Cardiac muscle cell (in vitro differentiated cells and primary cell): Measurements from ENCODE around the gene DTNA. TPM values are rescaled to one million over a fixed set of nuclear protein-coding genes. Genes with fewer than 3 reads are reported as not detected.

ENCODE experiments used
- DNase-seq, 2 donors: peaks; one replicate each; pipeline versions ENCODE4 v3.0.0 to v3.0.0-alpha.2; 2010 to 2017; ENCODE audit warnings: low read depth in 1 of 2, low spot score in 1 of 2
- H3K27ac ChIP-seq: fragments of 200-600 bp; sonication (generic); 2 replicates; pipeline ENCODE4 v1.5.1; 2016
- H3K27me3 ChIP-seq: fragments of 200-600 bp; sonication (generic); 2 replicates; pipeline ENCODE4 v1.6.0; 2016; ENCODE audit warnings: control low read depth
- H3K36me3 ChIP-seq: fragments of 200-600 bp; sonication (generic); 2 replicates; pipeline ENCODE4 v1.5.1; 2016; ENCODE audit warnings: control low read depth
- H3K4me1 ChIP-seq: fragments of 200-600 bp; sonication (generic); 2 replicates; pipeline ENCODE4 v1.8.1; 2017; ENCODE audit warnings: low read depth, mild to moderate bottlenecking, mixed run types
- H3K4me3 ChIP-seq: fragments of 200-600 bp; sonication (generic); 2 replicates; pipeline ENCODE4 v1.5.1; 2016; ENCODE audit warnings: mild to moderate bottlenecking
- H3K9me3 ChIP-seq: fragments of 200-600 bp; sonication (generic); 2 replicates; pipeline ENCODE4 v1.5.1; 2017; ENCODE audit warnings: low read depth, mild to moderate bottlenecking, control low read depth
- polyA plus RNA-seq: library from polyadenylated mRNA; unstranded; fragments of >200 nt; fragmentation: Nextera tagmentation; extraction: Ambion mirVana; gene quantifications from 2 replicates; pipeline ENCODE4 v1.2.1, GENCODE V29; 2016
- total RNA-seq: library from RNA; depleted of rRNA; stranded (reverse); fragments of >200 nt; gene quantifications from 2 replicates; pipeline ENCODE4 v1.2.3, GENCODE V29; 2016
- TF ChIP-seq, protein P1 (sequence below): IDR thresholded peaks from 2 replicates; pipeline ENCODE4 v1.5.1; 2012; ENCODE audit warnings: low read depth, mild to moderate bottlenecking, low read length

Gene DTNA
- total and polyA plus RNA-seq, 2 experiments from 2014 or later = 19.6 to 34.6 TPM

DNA sequence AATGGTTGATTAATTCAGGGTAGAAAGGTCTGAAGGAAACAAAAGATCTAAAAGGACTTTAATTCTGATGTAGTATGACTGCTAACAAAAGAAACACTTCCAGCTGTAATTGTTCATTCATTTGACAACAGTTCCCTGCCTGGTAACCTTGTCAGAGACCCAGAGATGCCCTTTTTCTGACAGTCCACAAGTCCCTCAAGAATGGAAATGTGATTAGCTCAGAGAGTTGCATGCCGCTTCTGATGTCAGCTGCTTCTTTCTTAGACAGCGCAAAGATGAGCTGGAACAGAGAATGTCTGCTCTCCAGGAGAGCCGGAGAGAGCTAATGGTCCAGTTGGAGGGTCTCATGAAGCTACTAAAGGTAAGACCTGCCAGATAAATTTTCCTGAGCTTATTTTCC lies 153.6 kb downstream of the DTNA start:
- TF ChIP-seq, protein P1, sequence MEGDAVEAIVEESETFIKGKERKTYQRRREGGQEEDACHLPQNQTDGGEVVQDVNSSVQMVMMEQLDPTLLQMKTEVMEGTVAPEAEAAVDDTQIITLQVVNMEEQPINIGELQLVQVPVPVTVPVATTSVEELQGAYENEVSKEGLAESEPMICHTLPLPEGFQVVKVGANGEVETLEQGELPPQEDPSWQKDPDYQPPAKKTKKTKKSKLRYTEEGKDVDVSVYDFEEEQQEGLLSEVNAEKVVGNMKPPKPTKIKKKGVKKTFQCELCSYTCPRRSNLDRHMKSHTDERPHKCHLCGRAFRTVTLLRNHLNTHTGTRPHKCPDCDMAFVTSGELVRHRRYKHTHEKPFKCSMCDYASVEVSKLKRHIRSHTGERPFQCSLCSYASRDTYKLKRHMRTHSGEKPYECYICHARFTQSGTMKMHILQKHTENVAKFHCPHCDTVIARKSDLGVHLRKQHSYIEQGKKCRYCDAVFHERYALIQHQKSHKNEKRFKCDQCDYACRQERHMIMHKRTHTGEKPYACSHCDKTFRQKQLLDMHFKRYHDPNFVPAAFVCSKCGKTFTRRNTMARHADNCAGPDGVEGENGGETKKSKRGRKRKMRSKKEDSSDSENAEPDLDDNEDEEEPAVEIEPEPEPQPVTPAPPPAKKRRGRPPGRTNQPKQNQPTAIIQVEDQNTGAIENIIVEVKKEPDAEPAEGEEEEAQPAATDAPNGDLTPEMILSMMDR = no peak
- no peak overlapping the region for H3K4me3 ChIP-seq
- H3K36me3 ChIP-seq = no peaks in the 10 kb centered on the region
- H3K4me1 ChIP-seq = no peaks in the 10 kb centered on the region
- H3K27me3 ChIP-seq = no peaks in the 10 kb centered on the region
- no peak overlapping the region for H3K27ac ChIP-seq
- no peaks in the 10 kb centered on the region for H3K9me3 ChIP-seq
- DNase-seq = no peak

DNA sequence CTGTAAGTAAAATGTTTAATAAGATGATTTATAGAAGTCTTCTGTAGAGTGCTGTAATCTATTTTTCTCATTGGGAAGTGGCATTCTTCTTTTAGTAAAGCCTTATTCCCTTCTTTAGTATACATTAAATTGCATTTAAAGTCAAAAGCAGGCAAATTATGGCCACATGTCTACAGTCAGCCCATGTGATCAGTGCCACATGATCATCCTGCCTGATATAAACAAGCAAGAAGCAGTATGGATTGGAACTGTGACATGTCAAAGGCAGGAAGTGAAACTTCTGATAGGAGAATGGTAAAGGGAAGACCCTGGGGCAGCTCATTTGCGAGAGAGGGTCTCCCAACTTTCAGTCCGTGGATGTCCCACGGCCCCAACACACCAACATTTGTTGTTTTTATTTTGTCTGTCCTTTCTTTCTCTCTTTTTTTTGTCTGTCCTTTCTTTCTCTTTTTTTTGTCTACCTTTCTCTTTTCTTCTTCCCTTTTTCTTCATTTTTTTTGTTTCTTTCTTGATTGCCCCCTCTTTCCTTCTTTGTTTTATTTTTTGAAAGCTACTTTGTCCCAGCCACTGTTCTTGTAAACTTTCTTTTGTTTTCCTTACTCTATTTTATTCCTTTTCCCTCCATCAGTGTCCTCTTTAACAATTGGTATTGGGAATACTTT lies 154.9 kb downstream of the DTNA start:
- no peak overlapping the region for H3K4me3 ChIP-seq
- TF ChIP-seq, protein P1 = no peak
- no peak for DNase-seq
- no peaks in the 10 kb centered on the region for H3K27me3 ChIP-seq
- no peaks in the 10 kb centered on the region for H3K4me1 ChIP-seq
- no peak overlapping the region for H3K27ac ChIP-seq
- no peaks in the 10 kb centered on the region for H3K9me3 ChIP-seq
- no peaks in the 10 kb centered on the region for H3K36me3 ChIP-seq

DNA sequence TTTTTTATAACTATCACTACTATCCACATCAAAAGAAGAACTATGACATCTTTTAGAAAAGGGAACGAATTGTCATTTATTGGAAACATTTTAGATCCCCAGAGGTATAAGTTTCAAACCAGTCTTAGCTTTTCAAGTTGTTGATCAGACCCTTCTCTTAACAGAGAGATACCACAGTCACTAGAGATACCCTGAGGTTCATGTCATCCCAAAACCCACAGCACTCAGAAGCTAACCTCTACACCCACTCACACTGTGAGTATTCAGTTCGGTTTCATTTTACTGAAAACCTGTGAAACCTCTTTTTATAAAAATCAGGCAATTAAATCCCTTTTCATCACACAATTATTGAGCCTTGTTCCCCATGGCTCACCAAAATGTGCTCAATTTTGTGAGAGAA lies 156.2 kb downstream of the DTNA start:
- Histone ChIP-seq H3K4me1 (no peaks in the 10 kb centered on the region), H3K27me3 (no peaks in the 10 kb centered on the region), H3K9me3 (no peaks in the 10 kb centered on the region), H3K36me3 (no peaks in the 10 kb centered on the region), H3K4me3 (no peak overlapping the region), H3K27ac (no peak overlapping the region)
- TF ChIP-seq, protein P1 = no peak
- DNase-seq = no peak

- no peaks in the 10 kb centered on the region for H3K27me3 ChIP-seq
- DNase-seq = peak in 1 of 2 donors; percentile 28
- no peaks in the 10 kb centered on the region for H3K9me3 ChIP-seq
- H3K4me1 ChIP-seq = no peaks in the 10 kb centered on the region
- TF ChIP-seq, protein P1 = peak; percentile 58
- H3K4me3 ChIP-seq = no peak overlapping the region
- H3K27ac ChIP-seq = no peak overlapping the region
- H3K36me3 ChIP-seq = no peaks in the 10 kb centered on the region
Observed at GRCh38 chr18:34866739-34867138, 156.6 kb downstream of the DTNA start.

DNA sequence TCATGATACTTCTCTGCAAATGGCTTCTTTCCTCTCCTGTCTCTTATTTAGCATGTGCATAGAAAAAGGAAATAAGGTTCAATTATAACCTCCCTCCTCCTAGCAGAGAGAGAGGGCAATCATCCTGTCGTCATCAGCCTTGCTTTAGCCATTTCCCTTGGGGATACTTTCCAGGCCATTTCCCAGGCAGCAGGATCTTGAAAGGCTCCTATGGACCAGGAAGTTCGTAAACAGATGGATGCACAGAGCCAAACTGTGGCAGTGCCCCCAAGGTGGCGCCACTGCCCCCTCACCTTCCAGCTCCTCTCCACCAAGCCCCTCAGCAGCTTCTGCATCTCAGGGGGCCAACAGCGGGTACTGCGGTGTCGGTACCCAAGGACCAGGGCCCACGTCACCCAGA lies 157.4 kb downstream of the DTNA start:
- TF ChIP-seq, protein P1 = peak; percentile 38
- H3K4me3 ChIP-seq = no peak overlapping the region
- no peak overlapping the region for H3K27ac ChIP-seq
- peak; percentile 21 to 43 for DNase-seq
- H3K27me3 ChIP-seq = no peaks in the 10 kb centered on the region
- H3K4me1 ChIP-seq = no peaks in the 10 kb centered on the region
- no peaks in the 10 kb centered on the region for H3K9me3 ChIP-seq
- no peaks in the 10 kb centered on the region for H3K36me3 ChIP-seq
